HepG2 (cell line): ENCODE results near the gene MED23. TPM values are rescaled to one million over a fixed set of nuclear protein-coding genes. Genes with fewer than 3 reads are reported as not detected.

ENCODE experiments used
- AKNA ChIP-seq: sonication (generic); formaldehyde crosslinking; IDR thresholded peaks from 2 replicates; pipeline ENCODE4 v1.4.0; 2020; ENCODE audit warnings: missing genetic modification reagents, borderline replicate concordance
- ARHGAP35 ChIP-seq: sonication (generic); formaldehyde crosslinking; IDR thresholded peaks from 2 replicates; pipeline ENCODE4 v1.9.0; 2022; ENCODE audit warnings: mild to moderate bottlenecking, inconsistent platforms, moderate library complexity, missing genetic modification reagents, borderline replicate concordance
- ARID3A ChIP-seq: IDR thresholded peaks from 2 replicates; pipeline ENCODE4 v1.6.1; 2012; ENCODE audit warnings: low read depth, low read length, improper control_type of control experiment
- CENPBD1 ChIP-seq: sonication (generic); formaldehyde crosslinking; IDR thresholded peaks from 2 replicates; pipeline ENCODE4 v1.8.0; 2022; ENCODE audit warnings: missing genetic modification reagents, low read depth, mild to moderate bottlenecking, borderline replicate concordance
- ELF1 ChIP-seq: sonication (generic); formaldehyde crosslinking; IDR thresholded peaks from 2 replicates; pipeline ENCODE4 v1.4.0; 2020; ENCODE audit warnings: missing genetic modification reagents
- HCFC1 ChIP-seq: fragments of 150-350 bp; IDR thresholded peaks from 2 replicates; pipeline ENCODE4 v1.6.1; 2014; ENCODE audit warnings: low read depth, low read length
- JARID2 ChIP-seq: sonication (generic); formaldehyde crosslinking; IDR thresholded peaks from 2 replicates; pipeline ENCODE4 v1.8.1; 2023; ENCODE audit warnings: missing genetic modification reagents, inconsistent platforms; ENCODE audit not compliant: insufficient replicate concordance
- MXI1 ChIP-seq: IDR thresholded peaks from 3 replicates; pipeline ENCODE4 v1.6.1; 2012; ENCODE audit warnings: low read depth, low read length, inconsistent platforms, borderline replicate concordance
- NPAS2 ChIP-seq: sonication (generic); formaldehyde crosslinking; IDR thresholded peaks from 2 replicates; pipeline ENCODE4 v1.8.0; 2022; ENCODE audit warnings: mild to moderate bottlenecking, missing genetic modification reagents, borderline replicate concordance
- SALL2 ChIP-seq: sonication (generic); formaldehyde crosslinking; IDR thresholded peaks from 2 replicates; pipeline ENCODE4 v1.8.1; 2023; ENCODE audit warnings: mild to moderate bottlenecking, missing genetic modification reagents, inconsistent platforms
- TCF7L2 ChIP-seq: IDR thresholded peaks from 2 replicates; pipeline ENCODE4 v1.6.1; 2011; ENCODE audit warnings: mild to moderate bottlenecking, low read depth, low read length, moderate library complexity
- ZFP91 ChIP-seq: sonication (generic); formaldehyde crosslinking; IDR thresholded peaks from 2 replicates; pipeline ENCODE4 v1.9.0; 2022; ENCODE audit warnings: missing genetic modification reagents, mild to moderate bottlenecking, borderline replicate concordance
- ZNF124 ChIP-seq: sonication (generic); formaldehyde crosslinking; IDR thresholded peaks from 2 replicates; pipeline ENCODE4 v1.4.0; 2020; ENCODE audit warnings: missing genetic modification reagents
- ZNF263 ChIP-seq: sonication (generic); formaldehyde crosslinking; IDR thresholded peaks from 2 replicates; pipeline ENCODE4 v1.4.0; 2020; ENCODE audit warnings: missing genetic modification reagents
- ZNF275 ChIP-seq: sonication (generic); formaldehyde crosslinking; IDR thresholded peaks from 2 replicates; pipeline ENCODE4 v1.8.0; 2022; ENCODE audit warnings: missing genetic modification reagents, mild to moderate bottlenecking, inconsistent platforms, borderline replicate concordance
- ZNF460 ChIP-seq: sonication (generic); formaldehyde crosslinking; IDR thresholded peaks from 2 replicates; pipeline ENCODE4 v1.5.1; 2020; ENCODE audit warnings: missing genetic modification reagents, mild to moderate bottlenecking, borderline replicate concordance
- ZNF564 ChIP-seq: sonication (generic); formaldehyde crosslinking; IDR thresholded peaks from 2 replicates; pipeline ENCODE4 v1.8.1; 2023; ENCODE audit warnings: mild to moderate bottlenecking, missing genetic modification reagents
- ZNF790 ChIP-seq: sonication (generic); formaldehyde crosslinking; IDR thresholded peaks from 2 replicates; pipeline ENCODE4 v1.8.0; 2022; ENCODE audit warnings: missing genetic modification reagents, mild to moderate bottlenecking, borderline replicate concordance
- ZSCAN22 ChIP-seq: sonication (generic); formaldehyde crosslinking; IDR thresholded peaks from 2 replicates; pipeline ENCODE4 v1.4.0; 2020; ENCODE audit warnings: mild to moderate bottlenecking, missing genetic modification reagents
- ZSCAN30 ChIP-seq: sonication (generic); formaldehyde crosslinking; IDR thresholded peaks from 2 replicates; pipeline ENCODE4 v1.5.0; 2020; ENCODE audit warnings: mild to moderate bottlenecking, missing genetic modification reagents
- polyA plus RNA-seq, 8 experiments: library from polyadenylated mRNA; depleted of rRNA in 3 of 8; stranded (reverse) in 7 of 8; unstranded in 1 of 8; fragments of >200 nt; fragmentation: Illumina TruSeq in 4 of 8; extraction: Trizol in 4 of 8; gene quantifications; 2 replicates each; pipeline versions ENCODE4 v1.2.1 to v1.2.3, GENCODE V29; 2011 to 2016; ENCODE audit warnings: low read depth in 4 of 8, missing spikeins in 1 of 8, mixed read lengths in 1 of 8; ENCODE audit not compliant: insufficient read depth in 1 of 8
- total RNA-seq, 5 experiments: library from RNA; depleted of rRNA; stranded (reverse); fragments of >200 nt; fragmentation: Illumina TruSeq; extraction: Trizol; gene quantifications; 2 replicates each; pipeline ENCODE4 v1.2.3, GENCODE V29; 2016; ENCODE audit warnings: low read depth in 1 of 5

The MED23 gene
- total and polyA plus RNA-seq, 2 of the 13 experiments (the other 11 are each of a cell fraction or from before 2014, with no cell fraction given) = 34.9 to 50.5 TPM

GRCh38 chr6:131575834-131576478, 52.1 kb downstream of the MED23 start (continued):
- TF ChIP-seq ARHGAP35 (no peak), MXI1 (no peak), SALL2 (no peak), JARID2 (no peak), ZNF263 (CRISPR knock-in tag) (no peak), ARID3A (no peak), ZSCAN30 (CRISPR knock-in tag) (no peak), CENPBD1 (no peak), ZSCAN22 (CRISPR knock-in tag) (no peak; the same call in 1 of the 2 replicates), ZNF790 (CRISPR knock-in tag) (no peak), HCFC1 (no peak), ZFP91 (CRISPR knock-in tag) (no peak; the same call in 1 of the 2 replicates), NPAS2 (CRISPR knock-in tag) (no peak), ZNF275 (no peak), ELF1 (CRISPR knock-in tag) (no peak), ZNF124 (CRISPR knock-in tag) (no peak), ZNF460 (CRISPR knock-in tag) (no peak), AKNA (no peak), TCF7L2 (no peak), ZNF564 (no peak)
